Thoracic aorta endothelial cell (primary cell): ENCODE results near the gene COQ2. TPM values are rescaled to one million over a fixed set of nuclear protein-coding genes. Genes with fewer than 3 reads are reported as not detected.

ENCODE experiments used
- small RNA-seq: library from RNA; depleted of rRNA; stranded (forward); fragments of <200 nt; gene quantifications from one replicate; pipeline ENCODE3, GENCODE V24; 2012
- total RNA-seq: library from RNA; depleted of rRNA; stranded (reverse); fragments of >200 nt; gene quantifications from 2 replicates; pipeline ENCODE4 v1.2.3, GENCODE V29; 2012

Gene COQ2
- total RNA-seq, result 24.8 and 27.8 TPM in 2 replicates

GRCh38 chr4:83284193-83285054, at the start of gene COQ2:
Gene COQ2 (minus strand): TSS chr4:83284798. CDS start chr4:83284764, 34 bp downstream.

Small RNA genes lying within 50 kb of the gene (small RNA-seq; reads per million reads assigned to genes)
- gene AC114781.3, result not detected

Other genes starting within 250 kb of the COQ2 start
- gene COPS4, start 249.6 kb downstream of the COQ2 start, total RNA-seq, result 101 and 103 TPM in 2 replicates
- 0.22 TPM in 1 of 2 replicates, not detected in the other for gene PLAC8, start 170.1 kb downstream of the COQ2 start, total RNA-seq
- gene HPSE, start 50.0 kb upstream of the COQ2 start, total RNA-seq, result 16.2 and 21.4 TPM in 2 replicates
- 15.1 and 19.3 TPM in 2 replicates for gene HELQ, start 171.0 kb upstream of the COQ2 start, total RNA-seq
- gene MRPS18C, start 171.3 kb upstream of the COQ2 start, total RNA-seq, result 31.7 and 31.8 TPM in 2 replicates
- gene ABRAXAS1, start 200.3 kb upstream of the COQ2 start, total RNA-seq, result 25.3 and 25.6 TPM in 2 replicates